ENCODE data around the gene SLAMF8. TPM values are rescaled to one million over a fixed set of nuclear protein-coding genes. Genes with fewer than 3 reads are reported as not detected.

SLAMF8 gene
- total and polyA plus RNA-seq, 2 of the 8 experiments (the other 6 are each of a cell fraction or from before 2014, with no cell fraction given), result not detected

DNA sequence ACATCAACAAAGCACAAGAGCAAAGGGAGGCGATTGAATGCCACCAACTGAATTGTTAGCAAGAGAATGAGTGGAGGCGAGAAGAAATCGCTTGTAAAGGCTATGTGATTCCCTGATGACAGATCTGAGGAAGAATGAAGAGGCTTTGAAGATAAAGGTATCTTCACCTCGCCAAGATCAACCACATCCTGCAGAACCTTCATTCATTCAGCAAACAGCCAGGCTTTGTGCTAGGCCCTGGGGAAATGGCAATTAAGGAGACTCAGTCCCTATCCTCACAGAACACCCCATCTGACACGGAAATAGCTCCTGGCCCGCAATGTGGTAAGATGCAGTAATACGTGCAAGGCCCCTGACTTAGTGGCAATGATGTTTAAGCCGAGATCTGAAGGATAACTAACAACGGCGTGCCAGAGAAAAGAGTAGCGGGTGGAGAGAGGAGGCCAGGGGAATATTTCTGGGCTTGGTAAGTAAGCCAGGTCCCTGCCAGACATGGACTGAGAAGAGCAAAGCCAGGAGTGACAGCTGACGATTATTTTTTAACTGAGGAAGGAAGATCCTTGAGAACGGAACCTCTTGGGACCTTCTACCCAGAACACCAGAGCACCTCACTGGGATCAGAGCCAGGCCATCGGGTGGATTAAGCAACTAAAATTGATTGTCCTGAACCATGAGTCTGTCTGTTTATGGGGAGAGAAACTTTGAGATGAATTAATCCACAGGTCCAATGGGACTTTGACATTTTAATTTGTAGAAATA, 40.4 kb downstream of the SLAMF8 start (continued):
- TF ChIP-seq JUN (IDR thresholded peaks at IDR 0.05; ENCODE audit: low read depth, low read length) (no peak), POLR2AphosphoS5 (IDR thresholded peaks at IDR 0.05; ENCODE audit: low read depth, low read length) (no peak), EGR1 (IDR thresholded peaks at IDR 0.05; ENCODE audit: borderline replicate concordance, low read depth, low read length) (no peak)
- TF ChIP-seq, protein P1, sequence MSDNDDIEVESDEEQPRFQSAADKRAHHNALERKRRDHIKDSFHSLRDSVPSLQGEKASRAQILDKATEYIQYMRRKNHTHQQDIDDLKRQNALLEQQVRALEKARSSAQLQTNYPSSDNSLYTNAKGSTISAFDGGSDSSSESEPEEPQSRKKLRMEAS (IDR thresholded peaks at IDR 0.05), result no peak
